HG02852 (cell line): ENCODE results near the gene FLNB.

ENCODE experiments used
- ATAC-seq: cut with Tn5 transposase; IDR thresholded peaks from one replicate; pipeline ENCODE4 v1.9.1; 2021; ENCODE audit warnings: mild to moderate bottlenecking, moderate library complexity; ENCODE audit not compliant: unreplicated experiment

FLNB gene

DNA sequence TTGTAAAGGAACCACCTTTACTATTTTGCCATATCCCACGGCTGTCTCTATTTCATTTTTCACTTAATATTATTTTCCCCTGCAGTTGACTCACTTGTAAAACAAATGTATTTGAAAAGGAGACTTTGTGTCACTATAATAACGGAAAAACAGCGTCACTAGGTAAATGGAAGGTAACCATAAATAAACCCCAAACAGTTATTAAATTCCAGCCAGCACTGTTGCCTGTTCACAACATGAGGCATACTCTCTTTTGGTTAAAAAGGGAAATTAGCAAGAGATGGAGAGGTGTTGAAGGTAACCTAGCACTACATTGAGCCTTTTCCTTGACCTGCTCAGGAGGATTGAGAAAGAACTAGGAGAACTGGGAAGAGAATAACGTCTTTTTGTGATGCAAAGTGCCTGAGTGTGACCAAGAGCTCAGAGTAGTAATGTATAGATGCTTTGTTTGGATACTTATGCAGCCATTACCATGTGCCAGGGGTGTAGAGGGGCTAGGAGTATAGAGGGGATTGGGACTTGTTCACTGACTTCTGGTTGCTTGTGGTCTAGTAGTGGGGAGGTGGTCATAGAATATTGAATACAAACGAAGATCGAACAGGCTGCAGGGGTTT, 19.6 kb downstream of the FLNB start:
- no peak for ATAC-seq

GRCh38 chr3:58028902-58029301, 20.7 kb downstream of the FLNB start:
- no peak for ATAC-seq

DNA sequence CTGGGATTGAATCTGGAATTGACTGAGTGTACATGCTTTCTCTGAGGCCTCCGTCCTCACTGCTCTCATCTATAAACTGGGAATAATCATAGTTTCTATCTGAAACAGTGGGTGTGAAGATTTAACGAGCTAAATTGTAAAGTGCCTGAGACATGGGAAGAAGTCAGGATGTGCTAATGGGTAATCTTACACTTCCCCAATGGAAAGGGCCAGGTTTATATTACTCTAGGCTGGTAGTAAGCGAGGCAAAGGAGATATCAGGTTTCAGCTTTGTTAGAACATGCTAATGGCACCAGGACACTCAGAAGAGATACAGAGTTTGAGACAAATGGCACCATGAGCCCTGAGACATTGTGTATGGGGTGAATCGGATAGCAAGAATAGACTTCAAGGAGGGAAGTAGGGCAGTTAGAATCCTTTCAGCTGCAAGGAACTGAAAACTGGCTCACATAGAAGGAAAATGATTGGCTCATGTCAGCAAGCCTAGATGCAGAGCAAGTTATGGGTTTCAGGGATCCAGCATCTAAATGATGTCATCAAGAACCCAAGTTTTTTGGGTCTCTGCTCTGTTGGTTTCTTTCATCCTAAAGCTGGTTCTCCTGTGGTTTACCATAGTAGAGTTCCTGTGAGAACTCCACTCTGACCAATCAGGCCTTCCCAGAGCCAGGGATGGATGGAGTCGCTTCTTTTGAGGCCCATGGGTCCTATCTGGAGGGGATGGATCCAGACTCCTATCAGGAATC, 21.8 kb downstream of the FLNB start:
- ATAC-seq, result no peak

- no peak for ATAC-seq
Measured at GRCh38 chr3:58032186-58032585, 24.0 kb downstream of the FLNB start.

- ATAC-seq, result peak; percentile 99
Measured at GRCh38 chr3:58034738-58035523, 26.7 kb downstream of the FLNB start.

DNA sequence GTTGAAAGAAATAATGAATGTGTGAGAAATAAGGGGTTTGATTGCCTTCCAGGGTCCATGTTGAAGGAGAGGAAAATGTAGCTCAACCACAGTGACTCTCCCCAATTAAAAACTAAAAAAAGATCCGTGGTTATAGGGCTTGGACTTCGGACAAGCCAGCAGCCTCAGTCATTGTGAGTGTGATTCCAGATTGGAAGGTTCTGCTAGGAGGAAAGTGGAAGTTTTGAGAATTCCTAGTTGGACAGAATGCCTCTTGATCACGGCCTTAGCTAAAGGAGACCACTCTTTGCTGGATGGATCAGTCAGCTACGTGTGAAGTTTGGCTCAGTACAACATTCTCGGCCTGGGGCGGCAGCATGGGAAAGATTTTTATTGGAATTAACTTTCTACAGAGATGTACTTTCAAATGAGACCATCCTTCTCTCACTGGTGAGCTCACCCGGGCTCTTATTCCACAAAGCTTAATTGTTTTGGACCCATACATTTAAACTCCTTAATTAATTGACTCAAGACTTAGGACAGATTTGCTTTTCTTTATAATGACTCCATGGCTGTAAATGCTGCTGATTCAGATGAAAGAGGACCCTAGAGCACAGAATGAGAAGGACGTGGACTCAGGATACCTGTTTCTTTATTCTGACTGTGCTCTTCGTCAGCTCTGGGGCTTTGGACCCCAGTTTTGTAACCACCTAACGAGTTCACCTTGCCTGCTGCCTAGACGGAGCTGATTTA, 27.5 kb downstream of the FLNB start:
- no peak for ATAC-seq

DNA sequence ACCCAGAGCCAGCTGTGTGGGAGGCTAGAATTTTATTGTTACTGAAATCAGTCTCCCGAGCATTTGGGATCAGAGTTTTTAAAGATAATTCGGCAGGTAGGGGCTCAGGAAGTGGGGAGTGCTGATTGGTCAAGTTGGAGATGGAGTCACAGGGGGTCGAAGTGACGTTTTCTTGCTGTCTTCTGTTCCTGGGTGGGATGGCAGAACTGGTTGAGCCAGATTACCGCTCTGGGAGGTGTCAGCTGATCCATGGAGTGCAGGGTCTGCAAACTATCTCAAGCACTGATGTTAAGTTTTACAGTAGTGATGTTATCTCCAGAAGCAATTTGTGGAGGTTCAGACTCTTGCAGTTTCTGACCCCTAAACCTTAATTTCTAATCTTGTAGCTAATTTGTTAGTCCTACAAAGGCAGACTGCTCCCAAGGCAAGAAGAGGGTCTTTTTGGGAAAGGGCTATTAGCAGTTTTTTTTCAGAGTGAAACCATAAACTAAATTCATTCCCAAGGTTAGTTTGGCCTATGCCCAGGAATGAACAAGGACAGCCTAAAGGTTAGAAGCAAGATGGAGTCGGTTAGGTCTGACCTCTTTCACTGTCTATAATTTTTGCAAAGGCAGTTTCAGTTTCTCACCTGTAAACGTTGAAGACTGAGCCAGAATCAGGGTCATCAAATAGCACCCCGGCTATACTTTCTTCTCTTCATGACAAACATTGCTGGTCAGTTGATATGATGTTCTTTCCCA, 28.2 kb downstream of the FLNB start:
- ATAC-seq, result no peak

- ATAC-seq, result no peak
Measured at GRCh38 chr3:58037141-58037910, 29.1 kb downstream of the FLNB start.

GRCh38 chr3:58038675-58039292, 30.6 kb downstream of the FLNB start:
- no peak for ATAC-seq

DNA sequence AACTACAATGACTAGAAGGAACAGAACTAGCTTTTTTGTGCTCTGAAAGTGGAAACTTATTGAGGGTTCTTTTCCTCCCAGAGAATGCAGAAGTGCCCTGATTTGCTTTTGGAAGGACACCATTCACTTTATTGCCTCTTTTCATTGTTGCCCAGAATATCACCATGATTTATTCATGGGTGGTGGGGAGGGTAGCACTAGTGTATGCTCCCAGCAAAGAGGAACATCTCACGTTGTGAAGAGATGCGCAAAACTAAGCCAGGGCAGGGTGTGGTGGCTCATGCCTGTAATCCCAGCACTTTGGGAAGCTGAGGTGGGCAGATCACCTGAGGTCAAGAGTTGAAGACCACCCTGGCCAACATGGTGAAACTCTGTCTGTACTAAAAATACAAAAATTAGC, 31.4 kb downstream of the FLNB start:
- no peak for ATAC-seq

- no peak for ATAC-seq
Measured at GRCh38 chr3:58041182-58041825, 33.1 kb downstream of the FLNB start.

GRCh38 chr3:58041826-58042324, 33.7 kb downstream of the FLNB start:
- peak; percentile 94 for ATAC-seq

- ATAC-seq, result no peak
Measured at GRCh38 chr3:58042947-58043707, 34.9 kb downstream of the FLNB start.

- no peak for ATAC-seq
Measured at GRCh38 chr3:58043933-58044332, 35.7 kb downstream of the FLNB start.

DNA sequence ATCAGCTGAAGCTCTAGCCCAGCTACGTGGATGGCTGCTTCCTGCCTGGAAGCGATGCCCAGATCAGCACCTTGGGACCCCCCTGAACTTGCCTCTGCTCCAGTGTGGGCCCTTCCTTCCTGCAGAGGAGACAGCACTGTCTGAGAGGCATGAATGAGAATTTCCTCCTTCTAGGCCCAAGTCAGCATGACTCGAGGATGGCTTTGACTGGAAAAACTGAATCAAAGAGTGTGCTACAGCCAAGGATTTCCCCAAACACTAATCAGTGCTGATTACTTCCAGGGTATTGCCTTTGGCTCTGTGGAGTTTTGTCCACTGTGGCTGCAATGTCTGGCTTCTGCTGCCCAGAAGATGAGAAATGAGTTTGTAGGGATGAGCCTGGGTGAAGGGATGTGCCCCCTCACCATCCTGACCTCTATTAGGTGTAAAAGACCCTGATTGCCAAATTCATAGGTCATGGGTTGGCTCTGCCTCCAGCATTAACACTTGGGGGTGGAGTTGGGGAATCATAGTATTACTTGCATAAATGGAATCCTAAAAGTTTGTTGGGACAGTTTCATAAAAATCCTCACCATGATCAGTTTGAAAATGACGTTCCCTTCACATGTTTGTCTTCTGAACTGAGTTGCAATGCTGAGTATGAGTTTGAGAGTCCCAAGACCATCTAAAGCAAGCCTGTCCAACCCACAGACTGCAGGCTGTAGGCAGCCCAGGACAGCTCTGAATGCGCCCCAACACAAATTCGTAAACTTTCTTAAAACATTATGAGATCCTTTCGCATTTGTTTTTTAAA, 36.7 kb downstream of the FLNB start:
- no peak for ATAC-seq

DNA sequence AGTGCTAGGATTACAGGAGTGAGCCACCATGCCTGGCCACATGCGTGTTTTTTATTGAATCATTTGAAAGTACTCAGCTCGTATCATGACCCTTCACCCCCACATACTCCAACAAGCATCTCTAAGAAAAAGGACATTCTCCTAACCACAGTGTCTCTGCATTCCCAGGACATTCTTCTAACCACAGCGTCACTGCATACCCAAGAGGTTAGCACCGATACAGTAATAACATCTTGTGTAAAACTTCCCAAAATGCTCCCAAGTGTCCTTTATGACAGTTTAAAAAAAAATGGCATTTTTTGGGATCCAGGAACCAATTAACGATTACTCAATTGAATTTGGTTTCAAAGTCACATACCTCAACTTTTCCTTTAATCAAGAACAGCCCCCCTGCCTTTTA, 39.6 kb downstream of the FLNB start:
- ATAC-seq, result no peak

GRCh38 chr3:58048301-58048700, 40.1 kb downstream of the FLNB start:
- no peak for ATAC-seq
